Suppressor macrophage (primary cell): ENCODE data around the gene OR8H2.
"Not testable (repeated sequence)": the region's sequence is repeated elsewhere in the genome, so short reads cannot be mapped to it uniquely, and the experiment has no call there.

Experiments used
- DNase-seq, 4 experiments: peaks; one replicate each; pipeline ENCODE4 v3.0.0-alpha.2; 2020 to 2022
- total RNA-seq, 17 experiments: gene quantifications; one replicate each; lab custom pipeline; 2026; ENCODE audit warnings: mixed read lengths in 6 of 17, inconsistent platforms in 3 of 17; lab: John Stamatoyannopoulos, UW

The OR8H2 gene
- 0 to 1.8 (median 0) reads per million in 17 experiments for total RNA-seq

GRCh38 chr11:56103210-56103737, at the start of gene OR8H2:
Gene OR8H2 (plus strand): TSS chr11:56103687. CDS start chr11:56105043, 1,356 bp downstream.
- DNase-seq, result no peak

GRCh38 chr11:56056366-56056765, 47.1 kb upstream of the OR8H2 start:
- not testable (repeated sequence) for DNase-seq

GRCh38 chr11:56057661-56058237, 45.7 kb upstream of the OR8H2 start:
- DNase-seq, result not testable (repeated sequence)

GRCh38 chr11:56058260-56058780, 45.2 kb upstream of the OR8H2 start:
- not testable (repeated sequence) for DNase-seq

- no peak for DNase-seq
These were observed 36.5 kb upstream of the OR8H2 start for GRCh38 chr11:56066980-56067379.

GRCh38 chr11:56089697-56090096, 13.8 kb upstream of the OR8H2 start:
- no peak for DNase-seq

GRCh38 chr11:56093008-56093407, 10.5 kb upstream of the OR8H2 start, which contains the start of gene OR8I2:
Gene OR8I2 (plus strand): TSS chr11:56093308. CDS start chr11:56093308, 0 bp downstream.
- DNase-seq, result no peak

GRCh38 chr11:56122073-56122472, 18.6 kb downstream of the OR8H2 start, which contains the start of gene OR8H3:
Gene OR8H3 (plus strand): TSS chr11:56122373. CDS start chr11:56122373, 0 bp downstream.
- no peak for DNase-seq

GRCh38 chr11:56140151-56140661, 36.7 kb downstream of the OR8H2 start, which contains the start of gene OR8J3:
Gene OR8J3 (minus strand): TSS chr11:56140201. CDS start chr11:56137718, 2,483 bp downstream.
- DNase-seq, result no peak

- DNase-seq, result not testable (repeated sequence)
These were observed 40.2 kb downstream of the OR8H2 start for GRCh38 chr11:56143681-56144080.

- DNase-seq, result no peak
These were observed 47.9 kb downstream of the OR8H2 start for GRCh38 chr11:56151376-56151775.

GRCh38 chr11:56152333-56152732, 48.8 kb downstream of the OR8H2 start:
- no peak for DNase-seq
